MCF 10A (cell line): Measurements from ENCODE around the gene DSPP. TPM values are rescaled to one million over a fixed set of nuclear protein-coding genes. Genes with fewer than 3 reads are reported as not detected.

Source experiments
- Bru-seq: library from RNA; stranded (reverse); fragments of 400-500 nt; gene quantifications from one replicate; lab custom pipeline; 2021; lab: Mats Ljungman, UMichigan
- BruChase-seq, 2 experiments: library from RNA; stranded (reverse); fragments of 400-500 nt; gene quantifications; one replicate each; lab custom pipeline; 2021; lab: Mats Ljungman, UMichigan
- BruUV-seq: library from RNA; stranded (reverse); fragments of 400-500 nt; replicated peaks from 2 replicates; lab custom pipeline; 2021; lab: Mats Ljungman, UMichigan
- CTCF ChIA-PET: fragments of 300-600 bp; sonication (Branson Sonifier 250); formaldehyde crosslinking; extraction: SDS; loops from one replicate; lab custom pipeline; 2021; ENCODE audit warnings: antibody characterized with exemption, inconsistent platforms; lab: Yijun Ruan, JAX
- POLR2A ChIA-PET: fragments of 300-600, 350-650 bp; sonication (Branson Sonifier 250); formaldehyde crosslinking; extraction: SDS; loops from one replicate; lab custom pipeline; 2020; ENCODE audit warnings: antibody characterized with exemption, inconsistent platforms; lab: Yijun Ruan, JAX
- DNase-seq: peaks from one replicate; pipeline ENCODE4 v3.0.0-alpha.2; 2018; ENCODE audit not compliant: unreplicated experiment
- H3K27ac Mint-ChIP-seq: one replicate; pipeline ENCODE4 v1.8.0; 2022; ENCODE audit warnings: mild to moderate bottlenecking, low read depth, mixed read lengths; ENCODE audit not compliant: unreplicated experiment
- H3K27me3 Mint-ChIP-seq: one replicate; pipeline ENCODE4 v1.8.0; 2022; ENCODE audit warnings: mixed read lengths; ENCODE audit not compliant: insufficient read depth, unreplicated experiment
- H3K36me3 Mint-ChIP-seq: one replicate; pipeline ENCODE4 v1.8.0; 2022; ENCODE audit warnings: mild to moderate bottlenecking, moderate library complexity, mixed read lengths; ENCODE audit not compliant: insufficient read depth, unreplicated experiment
- H3K4me1 Mint-ChIP-seq: one replicate; pipeline ENCODE4 v1.8.0; 2022; ENCODE audit warnings: mixed read lengths; ENCODE audit not compliant: insufficient read depth, unreplicated experiment
- H3K4me3 Mint-ChIP-seq: one replicate; pipeline ENCODE4 v1.8.0; 2022; ENCODE audit warnings: mild to moderate bottlenecking, moderate library complexity, mixed read lengths; ENCODE audit not compliant: unreplicated experiment
- H3K9me3 Mint-ChIP-seq: one replicate; pipeline ENCODE4 v1.8.0; 2022; ENCODE audit warnings: mixed read lengths; ENCODE audit not compliant: unreplicated experiment
- intact Hi-C: fragments of 100-400 bp; cut with micrococcal nuclease; formaldehyde crosslinking; loops from 2 replicates; pipeline ENCODE4 v1.14.1; 2022
- long read RNA-seq: library from polyadenylated mRNA; stranded (forward); transcript quantifications from one replicate; pipeline ENCODE4 v2.0.0, GENCODE V29; 2022
- total RNA-seq: library from RNA; stranded (reverse); gene quantifications from 2 replicates; pipeline ENCODE4 v1.2.3, GENCODE V29; 2022
- TF ChIP-seq, protein P1 (sequence below): fragments of 200-600 bp; IDR thresholded peaks from one replicate; pipeline ENCODE4 v1.8.0; 2022; ENCODE audit warnings: antibody characterized with exemption, mild to moderate bottlenecking; ENCODE audit not compliant: unreplicated experiment

The DSPP gene
- not detected in 2 replicates for total RNA-seq
- not detected for Bru-seq, nascent RNA
- percentile 11 among the genes with signal in this experiment for BruChase-seq, experiment 1, labeled RNA remaining after a 6-hour chase
- BruChase-seq, experiment 2, labeled RNA remaining after a 2-hour chase, result percentile 15 among the genes with signal in this experiment
- long read RNA-seq, result 0 reads

DNA sequence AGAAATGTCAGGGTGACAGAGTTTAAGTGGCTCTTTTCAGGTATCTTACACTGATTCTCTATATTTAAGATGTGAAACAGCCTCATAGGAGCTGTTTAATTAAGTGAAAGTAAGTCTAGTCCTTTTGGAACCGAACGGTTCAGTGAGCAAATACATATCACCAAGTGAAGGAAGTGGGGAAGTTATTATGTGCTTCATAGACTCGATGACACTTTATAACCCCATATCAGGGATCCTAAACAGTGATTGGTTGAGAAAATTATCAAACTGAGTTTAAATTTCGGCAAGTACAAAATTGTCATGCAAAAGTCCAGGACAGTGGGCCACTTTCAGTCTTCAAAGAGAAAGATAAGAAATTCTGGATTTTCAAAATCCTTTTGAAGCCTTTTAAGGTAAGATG lies at the start of gene DSPP:
TSS of gene DSPP (plus strand) at position 301 of the 400 bp plus-strand sequence. CDS start 2,380 bp downstream, outside the sequence.
- H3K36me3 Mint-ChIP-seq, result no peaks in the 10 kb centered on the region
- no peak within 1 kb of the TSS for H3K27ac Mint-ChIP-seq
- no peak within 1 kb of the TSS for H3K4me3 Mint-ChIP-seq
- no peaks in the 10 kb centered on the region for H3K27me3 Mint-ChIP-seq
- ChIA-PET POLR2A (no interaction called here), CTCF (no interaction called here)
- no peaks in the 10 kb centered on the region for H3K4me1 Mint-ChIP-seq
- DNase-seq, result no peak
- TF ChIP-seq, protein P1, sequence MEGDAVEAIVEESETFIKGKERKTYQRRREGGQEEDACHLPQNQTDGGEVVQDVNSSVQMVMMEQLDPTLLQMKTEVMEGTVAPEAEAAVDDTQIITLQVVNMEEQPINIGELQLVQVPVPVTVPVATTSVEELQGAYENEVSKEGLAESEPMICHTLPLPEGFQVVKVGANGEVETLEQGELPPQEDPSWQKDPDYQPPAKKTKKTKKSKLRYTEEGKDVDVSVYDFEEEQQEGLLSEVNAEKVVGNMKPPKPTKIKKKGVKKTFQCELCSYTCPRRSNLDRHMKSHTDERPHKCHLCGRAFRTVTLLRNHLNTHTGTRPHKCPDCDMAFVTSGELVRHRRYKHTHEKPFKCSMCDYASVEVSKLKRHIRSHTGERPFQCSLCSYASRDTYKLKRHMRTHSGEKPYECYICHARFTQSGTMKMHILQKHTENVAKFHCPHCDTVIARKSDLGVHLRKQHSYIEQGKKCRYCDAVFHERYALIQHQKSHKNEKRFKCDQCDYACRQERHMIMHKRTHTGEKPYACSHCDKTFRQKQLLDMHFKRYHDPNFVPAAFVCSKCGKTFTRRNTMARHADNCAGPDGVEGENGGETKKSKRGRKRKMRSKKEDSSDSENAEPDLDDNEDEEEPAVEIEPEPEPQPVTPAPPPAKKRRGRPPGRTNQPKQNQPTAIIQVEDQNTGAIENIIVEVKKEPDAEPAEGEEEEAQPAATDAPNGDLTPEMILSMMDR, result no peak
- H3K9me3 Mint-ChIP-seq, result no peaks in the 10 kb centered on the region
- intact Hi-C loops, result no loop called here
- BruUV-seq, result no TSS peak

DNA sequence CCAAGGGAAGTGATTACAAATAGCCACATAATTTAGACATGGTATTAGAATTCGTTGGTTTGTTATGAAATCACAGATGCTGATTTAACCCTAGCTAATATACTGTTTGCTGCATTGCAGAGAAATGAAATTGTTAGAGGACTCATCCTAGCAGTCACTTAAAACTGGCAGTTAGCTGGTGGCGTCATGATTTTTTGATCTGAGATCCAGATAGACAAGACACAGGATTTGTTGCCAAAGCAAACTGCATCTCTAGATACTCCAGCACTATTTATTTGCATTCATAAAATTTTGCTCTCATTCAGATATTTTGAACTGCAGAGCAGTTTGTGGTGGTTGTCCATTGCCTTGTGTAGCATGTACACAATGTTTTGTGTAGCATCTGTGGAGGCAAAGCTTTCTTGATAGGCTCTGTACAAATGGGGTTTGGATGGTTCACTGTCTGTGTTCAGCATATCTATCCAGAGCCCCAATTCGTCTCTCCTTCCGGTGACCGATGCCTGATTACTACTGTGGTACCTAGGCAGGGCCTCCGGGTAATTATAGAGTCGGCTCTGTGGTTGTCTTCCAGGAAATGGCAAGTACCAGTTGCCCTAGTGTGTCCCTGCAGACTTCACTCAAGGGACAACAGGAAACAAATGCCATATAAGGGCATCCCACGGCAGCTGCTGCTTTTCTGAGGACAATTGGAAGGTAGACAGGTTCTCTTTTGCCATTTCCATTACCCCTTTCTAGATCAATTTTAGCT lies 49.1 kb upstream of the DSPP start:
- Mint-ChIP-seq H3K36me3 (no peaks in the 10 kb centered on the region), H3K4me3 (no peak overlapping the region), H3K27me3 (no peaks in the 10 kb centered on the region), H3K9me3 (no peaks in the 10 kb centered on the region), H3K4me1 (peaks cover 13% of the 10 kb centered on the region), H3K27ac (no peak overlapping the region)
- CTCF ChIA-PET, result interaction anchor here (0.5 to 1.1 kb wide), 3 partner anchors 93 to 290 kb away, joined by 3 to 4 read pairs (median 3); no protein-coding TSS in a partner anchor
- DNase-seq, result no peak
- no TSS peak for BruUV-seq
- TF ChIP-seq, protein P1, result no peak
- POLR2A ChIA-PET, result interaction anchor here (0.6 kb wide), 1 partner anchor 104 kb away, joined by 3 read pairs; no protein-coding TSS in a partner anchor
- intact Hi-C loops, result no loop called here

DNA sequence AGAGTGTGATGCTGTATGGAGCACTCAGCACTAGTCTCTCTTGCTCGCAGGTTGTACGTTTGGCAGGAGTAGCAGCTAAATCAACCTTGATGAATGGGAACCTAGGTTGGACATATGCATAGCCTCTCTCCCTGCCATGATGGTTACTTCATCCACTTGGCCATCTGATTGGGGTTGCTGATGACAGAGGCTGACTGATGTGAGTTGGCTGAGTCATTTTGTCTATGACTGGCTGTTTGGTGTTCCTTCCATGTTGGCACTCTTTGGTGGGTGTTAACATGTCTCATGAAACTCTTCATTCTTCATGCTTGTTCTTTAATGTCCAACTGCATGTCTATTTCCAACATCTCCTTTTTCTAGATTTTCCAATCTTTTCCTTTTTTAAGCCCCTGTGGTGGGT lies 47.5 kb upstream of the DSPP start:
- peaks cover 7% of the 10 kb centered on the region for H3K4me1 Mint-ChIP-seq
- CTCF ChIA-PET, result interaction anchor here (1.0 kb wide), 1 partner anchor 8 kb away, joined by 3 read pairs; no protein-coding TSS in a partner anchor
- no TSS peak for BruUV-seq
- POLR2A ChIA-PET, result interaction anchor here (1.3 kb wide), 1 partner anchor 103 kb away, joined by 3 read pairs; no protein-coding TSS in a partner anchor
- intact Hi-C loops, result no loop called here
- TF ChIP-seq, protein P1, result no peak
- H3K27ac Mint-ChIP-seq, result no peak overlapping the region
- peak; percentile 11 for DNase-seq
- no peaks in the 10 kb centered on the region for H3K9me3 Mint-ChIP-seq
- H3K27me3 Mint-ChIP-seq, result no peaks in the 10 kb centered on the region
- H3K36me3 Mint-ChIP-seq, result no peaks in the 10 kb centered on the region
- H3K4me3 Mint-ChIP-seq, result no peak overlapping the region

DNA sequence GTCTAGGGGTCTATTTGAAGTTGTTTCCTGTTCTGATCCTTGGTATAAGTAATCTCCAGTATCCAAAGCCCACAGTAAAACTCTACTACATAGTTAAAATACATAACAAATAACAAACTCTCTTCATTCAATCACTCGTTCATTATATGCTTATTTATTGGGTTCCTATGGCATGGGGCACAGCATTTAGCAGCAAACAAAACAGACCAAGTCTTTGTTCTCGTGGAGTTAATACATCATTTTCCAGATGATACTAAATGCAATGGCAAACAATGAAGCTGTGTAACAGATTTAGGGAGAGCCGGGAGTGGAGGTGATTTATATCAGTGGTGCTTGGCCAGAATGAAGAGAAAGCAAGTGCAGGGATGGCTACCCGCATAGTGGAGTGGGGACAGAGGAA lies 42.6 kb upstream of the DSPP start:
- CTCF ChIA-PET, result interaction anchor here (1.0 kb wide), 1 partner anchor 284 kb away, joined by 5 read pairs; no protein-coding TSS in a partner anchor
- TF ChIP-seq, protein P1, result no peak
- DNase-seq, result no peak
- Mint-ChIP-seq H3K4me3 (no peak overlapping the region), H3K4me1 (no peaks in the 10 kb centered on the region), H3K36me3 (no peaks in the 10 kb centered on the region), H3K27me3 (no peaks in the 10 kb centered on the region), H3K27ac (peak overlapping the region; percentile 49), H3K9me3 (no peaks in the 10 kb centered on the region)
- intact Hi-C loops, result no loop called here
- POLR2A ChIA-PET, result interaction anchor here (2.9 kb wide), 1 partner anchor 9 kb away, joined by 13 read pairs; no protein-coding TSS in a partner anchor
- no TSS peak for BruUV-seq
